Measurements from ENCODE around the gene ANKRD62.

The ANKRD62 gene

GRCh38 chr18:12093520-12094257, at the start of gene ANKRD62:
Gene ANKRD62 (plus strand): TSS chr18:12093843. CDS start chr18:12094018, 175 bp downstream.
- no peak for DNase-seq (ENCODE audit: low read depth)

GRCh38 chr18:12044591-12044990, 49.1 kb upstream of the ANKRD62 start:
- DNase-seq (ENCODE audit: low read depth): no peak

GRCh38 chr18:12046046-12046750, 47.4 kb upstream of the ANKRD62 start:
- DNase-seq (ENCODE audit: low read depth): no peak

GRCh38 chr18:12046751-12047335, 46.8 kb upstream of the ANKRD62 start:
- DNase-seq (ENCODE audit: low read depth): no peak

GRCh38 chr18:12048010-12048826, 45.4 kb upstream of the ANKRD62 start:
- no peak for DNase-seq (ENCODE audit: low read depth)

GRCh38 chr18:12048827-12049175, 44.8 kb upstream of the ANKRD62 start:
- no peak for DNase-seq (ENCODE audit: low read depth)

- no peak for DNase-seq (ENCODE audit: low read depth)
Measured at GRCh38 chr18:12049978-12050811, 43.4 kb upstream of the ANKRD62 start.

- DNase-seq (ENCODE audit: low read depth): no peak
Measured at GRCh38 chr18:12052866-12053265, 40.8 kb upstream of the ANKRD62 start.

- no peak for DNase-seq (ENCODE audit: low read depth)
Measured at GRCh38 chr18:12053289-12053688, 40.4 kb upstream of the ANKRD62 start.

GRCh38 chr18:12056034-12056883, 37.4 kb upstream of the ANKRD62 start:
- no peak for DNase-seq (ENCODE audit: low read depth)

GRCh38 chr18:12056884-12057402, 36.7 kb upstream of the ANKRD62 start:
- DNase-seq (ENCODE audit: low read depth): no peak

- no peak for DNase-seq (ENCODE audit: low read depth)
Measured at GRCh38 chr18:12057419-12058039, 36.1 kb upstream of the ANKRD62 start.

GRCh38 chr18:12059334-12060181, 34.1 kb upstream of the ANKRD62 start:
- DNase-seq (ENCODE audit: low read depth): no peak

GRCh38 chr18:12060182-12060870, 33.3 kb upstream of the ANKRD62 start:
- DNase-seq (ENCODE audit: low read depth): no peak

GRCh38 chr18:12061685-12062084, 32.0 kb upstream of the ANKRD62 start:
- no peak for DNase-seq (ENCODE audit: low read depth)

GRCh38 chr18:12062974-12063373, 30.7 kb upstream of the ANKRD62 start:
- DNase-seq (ENCODE audit: low read depth): no peak

- DNase-seq (ENCODE audit: low read depth): no peak
Measured at GRCh38 chr18:12064086-12064763, 29.4 kb upstream of the ANKRD62 start.

- no peak for DNase-seq (ENCODE audit: low read depth)
Measured at GRCh38 chr18:12065397-12065796, 28.2 kb upstream of the ANKRD62 start.

Measured in HS-5 (cell line).